Measurements from ENCODE around the gene GAS7. TPM values are rescaled to one million over a fixed set of nuclear protein-coding genes. Genes with fewer than 3 reads are reported as not detected.
A peak's percentile ranks its signal among the peaks of the same experiment; 100 is the strongest.

The GAS7 gene
- total and polyA plus RNA-seq, 9 donors, result 7.1 to 48.0 (median 24.2) TPM

DNA sequence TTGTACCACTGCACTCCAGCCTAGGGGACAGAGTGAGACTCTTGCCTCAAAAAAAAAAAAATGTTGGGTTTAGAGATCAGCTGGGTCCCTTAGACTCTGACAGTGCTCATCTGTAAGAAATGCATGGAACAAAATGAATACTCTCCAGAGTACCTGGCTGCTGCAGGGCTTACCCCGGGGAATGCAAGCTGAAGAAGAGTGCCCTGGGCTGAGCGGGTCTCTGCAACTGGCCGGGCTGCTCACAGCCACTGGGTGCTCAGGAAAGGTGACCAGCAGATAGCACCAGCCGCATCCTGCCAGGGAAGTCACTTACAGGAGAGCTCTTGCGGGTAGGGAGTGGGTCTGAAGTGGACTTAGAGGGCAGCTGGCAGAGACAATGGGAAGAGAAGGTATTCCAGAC, 82.1 kb downstream of the GAS7 start:
- Histone ChIP-seq H3K9me3 (no peaks in the 10 kb centered on the region), H3K27me3 (no peaks in the 10 kb centered on the region), H3K4me3 (no peak overlapping the region), H3K36me3 (no peaks in the 10 kb centered on the region), H3K4me1 (ENCODE audit: insufficient read depth) (peaks cover 22% of the 10 kb centered on the region), H3K27ac (peak overlapping the region in 1 of 2 donors; percentile 65)
- WGBS, 3 donors, result 84 to 98% (median 85%) methylated on average over 5 of the region's 5 CpGs
- intact Hi-C loops (cut with DNase I), result no loop called here
- no peak for DNase-seq
- TF ChIP-seq CTCF (IDR thresholded peaks at IDR 0.05), result no peak

GRCh38 chr17:10115536-10115932, 82.9 kb downstream of the GAS7 start:
- H3K4me3 ChIP-seq, result no peak overlapping the region
- H3K9me3 ChIP-seq, result no peaks in the 10 kb centered on the region
- H3K36me3 ChIP-seq, result no peaks in the 10 kb centered on the region
- peak overlapping the region; percentile 46 to 65 for H3K27ac ChIP-seq
- intact Hi-C loops (cut with DNase I), result no loop called here
- H3K27me3 ChIP-seq, result no peaks in the 10 kb centered on the region
- peaks cover 18% of the 10 kb centered on the region for H3K4me1 ChIP-seq (ENCODE audit: insufficient read depth)
- 82 to 86% (median 85%) methylated on average over 4 of the region's 4 CpGs for WGBS, 3 donors
- DNase-seq, result peak in 1 of 5 donors; percentile 45
- TF ChIP-seq CTCF (IDR thresholded peaks at IDR 0.05) (no peak), EP300 (IDR thresholded peaks at IDR 0.05) (no peak), POLR2A (IDR thresholded peaks at IDR 0.05) (no peak)

DNA sequence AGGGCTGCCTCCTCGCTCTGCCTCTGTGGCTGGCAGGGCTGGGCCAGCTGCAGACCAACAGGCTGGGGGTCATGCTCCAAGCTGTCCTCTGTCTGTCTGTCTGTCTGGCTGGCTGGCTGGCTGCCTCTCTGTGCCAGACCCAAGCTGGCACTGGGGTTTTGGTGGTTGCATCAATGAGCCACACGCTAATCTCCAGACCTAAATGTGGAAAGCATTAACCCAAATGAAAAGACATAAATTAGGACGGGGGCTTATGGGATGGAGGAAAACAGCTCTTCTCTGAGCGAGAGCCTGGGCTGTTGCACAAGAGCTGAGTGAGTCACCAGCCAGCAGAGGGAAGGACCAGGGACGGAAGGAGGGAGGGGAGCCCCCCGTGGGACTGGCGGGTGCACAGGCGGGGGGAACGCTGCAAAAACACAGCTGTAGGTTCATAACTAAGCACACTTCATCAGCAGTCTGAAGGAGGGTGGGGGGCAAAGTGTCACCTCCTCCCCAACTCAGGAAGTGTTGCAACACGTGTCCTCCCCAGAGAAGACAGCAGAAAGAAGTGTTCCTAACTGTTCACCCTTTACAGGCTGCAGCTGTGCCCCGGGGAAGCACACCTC, 83.4 kb downstream of the GAS7 start:
- Histone ChIP-seq H3K9me3 (no peaks in the 10 kb centered on the region), H3K4me3 (peak overlapping the region; percentile 0), H3K27ac (peak overlapping the region; percentile 46 to 80), H3K27me3 (no peaks in the 10 kb centered on the region), H3K4me1 (ENCODE audit: insufficient read depth) (peaks cover 17% of the 10 kb centered on the region), H3K36me3 (no peaks in the 10 kb centered on the region)
- 1 to 3% (median 2%) methylated on average over 11 of the region's 11 CpGs for WGBS, 3 donors
- no peak for TF ChIP-seq POLR2A (IDR thresholded peaks at IDR 0.05)
- peak; percentile 30 for TF ChIP-seq EP300 (IDR thresholded peaks at IDR 0.05)
- peak; percentile 91 to 98 (median 93) for DNase-seq
- intact Hi-C loops (cut with DNase I), result no loop called here

DNA sequence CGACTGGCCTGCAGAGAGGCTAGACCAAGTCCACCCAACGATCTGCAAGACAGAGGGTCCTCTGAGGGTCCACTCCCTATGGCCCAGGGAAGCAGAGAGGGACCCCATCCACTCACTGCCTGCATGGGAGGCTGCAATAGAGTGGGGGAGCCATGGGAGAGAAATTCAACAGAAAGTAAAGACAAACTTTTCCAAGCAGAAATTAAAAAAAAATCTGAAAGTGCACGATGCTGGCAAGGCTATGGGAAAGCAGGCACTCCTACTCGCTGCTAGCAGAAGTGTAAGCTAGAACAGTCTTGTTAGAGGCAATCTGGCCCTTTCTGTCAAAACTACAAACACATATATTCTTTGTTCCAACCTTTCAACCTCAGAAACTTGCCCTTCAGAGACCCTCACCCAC, 85.4 kb downstream of the GAS7 start:
- WGBS, 3 donors, result 20 to 32% (median 26%) methylated on average over 4 of the region's 4 CpGs
- H3K27ac ChIP-seq, result peak overlapping the region in 1 of 2 donors; percentile 80
- no peaks in the 10 kb centered on the region for H3K27me3 ChIP-seq
- H3K9me3 ChIP-seq, result no peaks in the 10 kb centered on the region
- no peak overlapping the region for H3K4me3 ChIP-seq
- no peak for DNase-seq
- no peaks in the 10 kb centered on the region for H3K36me3 ChIP-seq
- intact Hi-C loops (cut with DNase I), result no loop called here
- TF ChIP-seq CTCF (IDR thresholded peaks at IDR 0.05), result no peak
- no peak for TF ChIP-seq POLR2A (IDR thresholded peaks at IDR 0.05)
- peaks cover 16% of the 10 kb centered on the region for H3K4me1 ChIP-seq (ENCODE audit: insufficient read depth)

DNA sequence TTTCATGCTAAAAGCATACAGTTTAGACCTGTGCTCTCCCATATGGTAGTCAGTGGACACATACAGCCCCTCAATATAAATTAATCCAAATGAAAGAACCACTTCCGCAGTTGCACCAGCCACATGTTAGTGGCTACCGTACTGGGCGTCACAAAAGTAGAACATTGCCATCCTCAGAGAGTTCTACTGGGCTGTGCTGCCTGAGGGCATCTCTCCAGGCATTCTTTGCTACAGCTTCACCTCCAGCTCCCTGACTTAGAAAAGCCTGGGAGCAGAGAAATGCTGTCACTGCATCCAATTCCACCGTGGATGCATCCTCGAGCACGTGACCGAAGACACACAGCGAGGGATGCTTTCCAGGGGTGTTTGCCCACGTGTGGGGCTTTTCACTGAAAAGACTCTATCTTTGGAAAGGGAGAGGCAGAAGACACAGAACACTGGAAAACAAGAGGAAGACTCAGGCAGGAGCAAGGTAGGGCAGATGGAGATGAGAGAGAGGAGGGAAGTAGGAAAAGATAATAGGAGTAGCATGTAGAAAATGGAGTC, 86.4 kb downstream of the GAS7 start:
- H3K36me3 ChIP-seq, result no peaks in the 10 kb centered on the region
- no peak for DNase-seq
- intact Hi-C loops (cut with DNase I), result no loop called here
- H3K27ac ChIP-seq, result no peak overlapping the region
- H3K27me3 ChIP-seq, result no peaks in the 10 kb centered on the region
- WGBS, 3 donors, result 88 to 93% (median 91%) methylated on average over 9 of the region's 9 CpGs
- no peak overlapping the region for H3K4me3 ChIP-seq
- TF ChIP-seq POLR2A (IDR thresholded peaks at IDR 0.05), result no peak
- no peak for TF ChIP-seq CTCF (IDR thresholded peaks at IDR 0.05)
- no peak for TF ChIP-seq EP300 (IDR thresholded peaks at IDR 0.05)
- no peaks in the 10 kb centered on the region for H3K9me3 ChIP-seq
- peaks cover 10% of the 10 kb centered on the region for H3K4me1 ChIP-seq (ENCODE audit: insufficient read depth)
